Type B pancreatic cell (in vitro differentiated cells): ENCODE measurements around the gene TCEAL1. TPM values are rescaled to one million over a fixed set of nuclear protein-coding genes. Genes with fewer than 3 reads are reported as not detected.

Source experiments
- DNase-seq: peaks from one replicate; pipeline ENCODE4 v3.0.0; 2021; ENCODE audit warnings: mixed read lengths; ENCODE audit not compliant: unreplicated experiment; ENCODE audit errors: extremely low spot score
- H3K27ac Mint-ChIP-seq: 2 replicates; pipeline ENCODE4 v1.8.0; 2021; ENCODE audit warnings: mild to moderate bottlenecking, mixed read lengths
- H3K27me3 Mint-ChIP-seq: 2 replicates; pipeline ENCODE4 v1.8.0; 2021; ENCODE audit warnings: mixed read lengths
- H3K36me3 Mint-ChIP-seq: 2 replicates; pipeline ENCODE4 v1.8.0; 2021; ENCODE audit warnings: mixed read lengths
- H3K4me1 Mint-ChIP-seq: one replicate; pipeline ENCODE4 v1.8.0; 2021; ENCODE audit warnings: mixed read lengths; ENCODE audit not compliant: unreplicated experiment
- H3K4me3 Mint-ChIP-seq: 2 replicates; pipeline ENCODE4 v1.8.0; 2021; ENCODE audit warnings: mild to moderate bottlenecking, mixed read lengths
- H3K9me3 Mint-ChIP-seq: 2 replicates; pipeline ENCODE4 v1.8.0; 2021; ENCODE audit warnings: mixed read lengths
- total RNA-seq: library from RNA; stranded (reverse); gene quantifications from 2 replicates; pipeline ENCODE4 v1.2.1, GENCODE V29; 2021; ENCODE audit warnings: low replicate concordance
- TF ChIP-seq, protein P1 (sequence below): fragments of 200-600 bp; sonication (generic); conservative IDR thresholded peaks from 2 replicates; pipeline ENCODE4 v1.5.0; 2021; ENCODE audit warnings: antibody characterized with exemption, mild to moderate bottlenecking

TCEAL1 gene
- total RNA-seq, 1 donor from 2014 or later: 16.9 TPM

DNA sequence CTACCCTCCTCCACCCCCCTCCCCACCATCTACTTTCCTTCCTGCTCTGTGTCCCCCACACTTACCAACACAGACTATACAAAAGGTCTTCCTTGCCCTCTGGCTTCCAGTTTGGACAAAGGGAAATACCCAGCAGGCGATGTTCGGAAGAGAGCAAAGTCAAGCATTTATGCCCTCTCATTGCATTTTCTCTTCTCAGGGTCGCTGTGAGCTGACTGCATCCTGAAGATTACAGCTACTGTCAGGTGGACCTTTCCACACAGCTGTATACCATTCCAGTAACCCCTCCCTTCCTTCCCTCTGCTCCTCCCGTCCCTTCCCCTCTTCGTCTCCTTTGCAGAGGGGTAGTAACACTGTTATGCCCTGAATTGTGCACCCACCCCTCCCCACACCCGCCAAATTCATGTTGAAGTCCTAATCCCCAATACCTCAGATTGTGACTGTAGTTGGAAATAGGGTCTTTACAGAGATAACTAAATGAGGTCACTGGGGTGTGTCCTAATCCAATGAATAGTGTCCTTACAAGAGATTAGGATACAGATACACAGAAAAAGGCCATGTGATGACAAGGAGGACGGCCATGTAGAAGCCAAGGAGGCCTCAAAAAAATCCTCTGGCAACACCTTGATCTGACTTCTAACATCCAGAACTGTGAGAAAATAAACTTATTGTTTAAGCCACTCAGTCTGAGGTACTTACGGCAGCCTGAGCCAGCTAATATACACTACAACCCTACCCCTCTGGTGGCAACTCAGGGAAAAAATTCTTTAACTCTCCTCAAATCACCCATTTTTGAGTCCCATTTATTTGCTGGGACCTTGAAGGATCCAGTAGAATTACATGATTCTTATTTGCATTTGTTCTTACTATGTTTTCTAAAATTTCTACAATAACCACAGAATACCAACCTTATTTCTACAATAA, 46.0 kb downstream of the TCEAL1 start:
- Mint-ChIP-seq H3K36me3 (peaks cover 10% of the 10 kb centered on the region), H3K4me1 (no peaks in the 10 kb centered on the region), H3K27ac (no peak overlapping the region), H3K27me3 (no peaks in the 10 kb centered on the region), H3K9me3 (no peaks in the 10 kb centered on the region), H3K4me3 (no peak overlapping the region)
- no peak for DNase-seq
- TF ChIP-seq, protein P1, sequence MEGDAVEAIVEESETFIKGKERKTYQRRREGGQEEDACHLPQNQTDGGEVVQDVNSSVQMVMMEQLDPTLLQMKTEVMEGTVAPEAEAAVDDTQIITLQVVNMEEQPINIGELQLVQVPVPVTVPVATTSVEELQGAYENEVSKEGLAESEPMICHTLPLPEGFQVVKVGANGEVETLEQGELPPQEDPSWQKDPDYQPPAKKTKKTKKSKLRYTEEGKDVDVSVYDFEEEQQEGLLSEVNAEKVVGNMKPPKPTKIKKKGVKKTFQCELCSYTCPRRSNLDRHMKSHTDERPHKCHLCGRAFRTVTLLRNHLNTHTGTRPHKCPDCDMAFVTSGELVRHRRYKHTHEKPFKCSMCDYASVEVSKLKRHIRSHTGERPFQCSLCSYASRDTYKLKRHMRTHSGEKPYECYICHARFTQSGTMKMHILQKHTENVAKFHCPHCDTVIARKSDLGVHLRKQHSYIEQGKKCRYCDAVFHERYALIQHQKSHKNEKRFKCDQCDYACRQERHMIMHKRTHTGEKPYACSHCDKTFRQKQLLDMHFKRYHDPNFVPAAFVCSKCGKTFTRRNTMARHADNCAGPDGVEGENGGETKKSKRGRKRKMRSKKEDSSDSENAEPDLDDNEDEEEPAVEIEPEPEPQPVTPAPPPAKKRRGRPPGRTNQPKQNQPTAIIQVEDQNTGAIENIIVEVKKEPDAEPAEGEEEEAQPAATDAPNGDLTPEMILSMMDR: peak; percentile 27

DNA sequence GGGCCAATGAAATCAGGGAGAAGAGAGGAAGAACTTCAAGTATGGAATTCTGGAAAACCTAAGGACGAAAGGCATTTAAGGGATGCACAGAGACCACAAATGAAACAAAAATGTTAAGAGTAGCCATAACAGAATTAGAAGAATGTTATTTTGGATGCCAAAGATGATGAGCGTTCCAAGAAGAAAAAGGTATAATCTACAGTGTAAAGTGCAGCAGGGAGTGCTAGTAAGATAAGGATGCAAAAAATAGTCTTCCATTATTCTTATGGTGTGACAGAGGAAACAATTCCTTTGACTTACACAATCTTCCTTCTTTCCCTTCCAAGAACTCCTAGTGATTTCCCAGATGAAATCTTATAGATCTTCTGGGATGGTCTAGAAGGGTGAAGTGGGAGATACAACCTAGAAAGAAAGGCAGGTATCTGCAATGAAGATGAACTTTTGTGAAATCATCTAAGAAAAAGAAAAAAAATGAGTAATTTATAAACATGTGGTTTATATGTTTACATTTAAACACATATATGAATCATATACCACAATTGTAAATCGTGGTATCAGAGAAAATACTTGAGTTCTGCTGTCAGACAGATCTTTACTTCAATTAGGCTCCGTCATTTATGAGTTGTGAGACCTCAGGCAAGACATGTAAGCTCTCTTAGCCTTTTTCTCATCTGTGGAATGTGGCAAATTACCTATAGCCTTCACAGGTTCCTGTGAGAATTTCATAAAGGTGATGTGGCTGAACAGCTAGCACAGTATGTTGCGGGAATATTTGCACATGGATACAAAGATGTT, 49.6 kb downstream of the TCEAL1 start:
- no peaks in the 10 kb centered on the region for H3K27me3 Mint-ChIP-seq
- H3K4me3 Mint-ChIP-seq: no peak overlapping the region
- H3K4me1 Mint-ChIP-seq: no peaks in the 10 kb centered on the region
- H3K27ac Mint-ChIP-seq: no peak overlapping the region
- no peaks in the 10 kb centered on the region for H3K9me3 Mint-ChIP-seq
- TF ChIP-seq, protein P1: no peak
- no peak for DNase-seq
- peaks cover 13% of the 10 kb centered on the region for H3K36me3 Mint-ChIP-seq

Other genes with a start within 250 kb of the TCEAL1 start
- gene RAB40A, start 109.5 kb upstream of the TCEAL1 start, total RNA-seq: 0.36 and 0.51 TPM in 2 replicates
- 50.5 and 68.1 TPM in 2 replicates for gene TCEAL4, start 43.5 kb upstream of the TCEAL1 start, total RNA-seq
- gene TCEAL3, start 21.0 kb upstream of the TCEAL1 start, total RNA-seq: 9.5 and 13.8 TPM in 2 replicates
- 419 and 666 TPM in 2 replicates for gene MORF4L2, start 57.7 kb downstream of the TCEAL1 start, total RNA-seq
- 0.87 TPM in 1 of 2 replicates, not detected in the other for gene TMEM31, start 81.9 kb downstream of the TCEAL1 start, total RNA-seq
- 0.64 and 55.3 TPM in 2 replicates for gene PLP1, start 147.9 kb downstream of the TCEAL1 start, total RNA-seq
- 1.4 and 2.8 TPM in 2 replicates for gene RAB9B, start 203.3 kb downstream of the TCEAL1 start, total RNA-seq